PC-9 (cell line): ENCODE results near the gene FBXL15.

ENCODE experiments used
- CTCF ChIP-seq: fragments of 200-600 bp; sonication (generic); conservative IDR thresholded peaks from 2 replicates; pipeline ENCODE4 v1.6.1; 2017; ENCODE audit warnings: mixed run types, antibody characterized with exemption, mild to moderate bottlenecking, moderate library complexity
- EZH2 ChIP-seq: fragments of 200-600 bp; sonication (generic); IDR thresholded peaks from 2 replicates; pipeline ENCODE4 v1.8.0; 2017; ENCODE audit warnings: antibody characterized with exemption, low read depth

- TF ChIP-seq CTCF (no peak), EZH2 (no peak)
These were observed 30.7 kb downstream of the FBXL15 start, which contains the start of gene C10orf95 for GRCh38 chr10:102451105-102451969.
